ENCODE measurements around the gene NGFR.

GRCh38 chr17:49455272-49455861 is 39.7 kb upstream of the NGFR start:
- TF ChIP-seq EZH2 (IDR thresholded peaks at IDR 0.05; ENCODE audit: borderline replicate concordance, low read depth, low read length, poor library complexity, severe bottlenecking) (no peak), CTCF (conservative IDR thresholded peaks at IDR 0.05; ENCODE audit: low read depth, low read length) (no peak)
